Activated CD4-positive, alpha-beta T cell treated with anti-CD3 and anti-CD28 coated beads, Interleukin-2, amount 50 U/mL, for 4 hours (primary cell): ENCODE data around the gene TMBIM1.

Experiments used
- DNase-seq, 2 experiments: peaks; one replicate each; pipeline ENCODE4 v3.0.0-alpha.2; 2020

TMBIM1 gene

GRCh38 chr2:218253232-218253625 lies 39.1 kb downstream of the TMBIM1 start:
- no peak for DNase-seq

- DNase-seq: no peak
Measured at GRCh38 chr2:218252509-218253231, 39.6 kb downstream of the TMBIM1 start.

GRCh38 chr2:218249691-218250090 lies 42.6 kb downstream of the TMBIM1 start:
- DNase-seq: no peak

DNA sequence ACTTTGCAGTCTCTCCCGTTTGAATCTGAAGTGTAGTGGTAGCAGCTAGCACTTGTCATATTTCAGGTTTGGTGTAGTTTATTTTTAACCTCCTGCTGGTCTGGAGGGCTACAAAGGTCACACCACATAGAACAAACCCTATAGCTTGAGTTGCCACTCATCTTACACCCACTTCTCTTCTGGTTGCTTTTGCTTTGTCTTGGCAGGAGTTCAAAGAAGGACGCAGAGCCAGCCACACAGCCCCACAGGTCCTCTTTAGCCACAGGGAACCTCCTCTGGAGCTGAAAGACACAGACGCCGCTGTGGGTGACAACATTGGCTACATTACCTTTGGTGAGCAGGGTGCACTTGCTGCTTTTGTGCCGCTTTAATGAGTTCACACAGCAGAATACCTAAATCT lies 47.1 kb downstream of the TMBIM1 start:
- DNase-seq: no peak

DNA sequence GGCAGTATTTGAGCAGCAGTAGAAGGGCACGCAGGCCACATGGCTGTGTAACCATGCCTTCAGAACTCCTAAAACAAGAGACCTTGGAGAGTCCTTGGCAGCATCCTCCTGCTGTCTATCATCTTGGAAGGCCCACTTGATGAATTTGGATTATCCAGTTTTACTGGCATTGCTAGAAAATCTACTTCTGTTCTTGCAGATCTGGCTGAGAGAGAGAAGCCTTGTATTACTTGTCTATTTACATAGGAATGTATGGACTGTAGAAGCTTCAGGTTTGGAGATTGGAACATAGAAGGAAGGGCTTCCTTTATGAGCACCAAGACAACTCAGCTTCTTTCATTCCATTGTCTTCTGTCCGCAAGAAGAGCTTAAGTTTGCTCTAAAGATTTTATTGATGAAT lies 47.6 kb downstream of the TMBIM1 start:
- DNase-seq: no peak

DNA sequence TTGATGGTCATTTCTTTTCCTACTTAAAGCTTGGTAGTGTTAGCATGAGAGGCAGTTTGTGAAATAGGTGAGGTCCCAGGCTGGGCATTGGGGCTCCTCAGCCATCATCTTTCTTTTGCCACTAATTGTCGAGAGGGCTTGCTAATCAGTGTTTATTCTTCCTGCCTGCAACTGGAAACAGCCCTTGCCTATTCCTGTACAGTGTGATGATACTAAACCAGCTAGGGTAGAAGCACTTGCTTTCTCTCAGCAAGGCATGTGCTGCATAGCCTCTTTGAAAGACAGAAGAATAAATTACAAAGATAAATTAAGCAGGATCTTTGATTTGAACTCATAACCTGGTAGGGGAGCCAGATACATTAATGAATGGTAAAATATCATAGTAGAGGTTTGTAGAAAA lies 48.1 kb downstream of the TMBIM1 start:
- no peak for DNase-seq

DNA sequence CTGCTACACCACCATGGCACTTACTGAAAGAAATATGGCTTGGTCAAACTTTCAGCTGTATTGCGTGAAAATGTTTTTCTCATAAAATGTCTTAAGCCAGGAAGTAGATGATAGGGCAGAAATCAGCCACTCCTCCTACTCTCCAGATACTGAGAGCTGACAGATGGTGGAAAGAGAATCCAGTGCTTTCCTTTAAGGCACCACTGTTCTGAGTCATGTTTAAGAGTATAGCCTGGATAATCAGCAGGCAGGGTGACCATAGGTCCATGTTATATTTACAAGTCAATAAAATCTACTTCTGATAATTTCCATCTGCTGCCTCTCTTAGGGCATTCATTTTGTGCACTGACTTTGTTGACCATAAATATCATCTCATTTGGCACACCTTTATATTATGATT lies 53.4 kb downstream of the TMBIM1 start:
- DNase-seq: no peak

GRCh38 chr2:218236829-218237228 lies 55.5 kb downstream of the TMBIM1 start:
- DNase-seq: no peak

DNA sequence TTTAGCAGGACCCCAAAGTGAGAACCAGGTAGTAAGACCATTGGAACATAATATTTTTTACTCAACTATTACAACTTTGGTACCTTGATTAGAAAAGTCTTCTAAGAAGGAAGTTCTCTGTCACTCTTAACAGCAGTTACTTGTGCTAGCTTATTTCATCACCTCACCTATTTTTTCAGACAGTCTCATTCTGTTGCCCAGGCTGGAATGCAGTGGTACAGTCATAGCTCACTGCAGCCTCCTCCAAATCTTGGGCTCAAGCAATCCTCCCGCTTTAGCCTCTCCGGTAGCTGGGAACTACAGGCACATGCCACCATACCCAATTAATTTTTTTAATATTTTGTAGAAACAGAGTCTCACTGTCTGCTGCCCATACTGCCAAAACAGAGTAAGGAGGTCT lies 57.3 kb downstream of the TMBIM1 start:
- DNase-seq: no peak

DNA sequence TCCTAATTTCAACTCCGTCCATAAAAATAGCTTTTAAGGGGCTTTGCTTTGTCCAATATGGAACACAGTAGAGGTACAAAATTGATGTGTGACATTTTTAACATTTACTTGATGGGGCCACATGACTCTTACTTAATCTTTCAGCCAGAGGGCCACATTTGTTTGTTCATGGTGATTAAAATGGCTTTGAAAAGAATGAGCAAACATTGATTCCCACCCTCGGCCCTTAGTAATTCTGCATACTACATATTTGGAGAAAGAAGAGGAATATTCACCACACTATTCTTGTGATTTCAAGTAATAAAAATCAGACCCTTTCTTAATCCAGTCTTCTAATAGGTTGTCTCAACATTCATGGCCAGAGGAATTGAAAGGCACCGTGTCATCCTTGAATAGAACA lies 57.8 kb downstream of the TMBIM1 start:
- DNase-seq: no peak

DNA sequence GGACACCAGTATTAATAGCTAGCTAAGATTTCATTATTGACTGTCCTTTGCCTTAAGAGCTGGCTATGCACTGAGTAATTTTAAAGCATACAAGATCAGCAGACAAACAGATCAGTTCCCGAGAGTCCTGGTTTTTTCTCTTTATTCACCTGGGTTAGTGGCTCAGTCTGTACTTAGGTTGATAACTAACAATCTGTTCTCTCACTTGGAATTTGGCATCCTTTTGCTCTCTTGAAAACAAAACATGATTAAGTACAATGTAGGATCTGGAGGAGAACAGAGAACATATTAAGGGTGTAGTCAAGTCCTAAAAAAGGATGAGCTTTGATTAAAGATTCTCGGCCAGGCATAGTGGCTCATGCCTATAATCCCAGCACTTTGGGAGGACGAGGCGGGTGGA lies 58.8 kb downstream of the TMBIM1 start:
- no peak for DNase-seq

DNA sequence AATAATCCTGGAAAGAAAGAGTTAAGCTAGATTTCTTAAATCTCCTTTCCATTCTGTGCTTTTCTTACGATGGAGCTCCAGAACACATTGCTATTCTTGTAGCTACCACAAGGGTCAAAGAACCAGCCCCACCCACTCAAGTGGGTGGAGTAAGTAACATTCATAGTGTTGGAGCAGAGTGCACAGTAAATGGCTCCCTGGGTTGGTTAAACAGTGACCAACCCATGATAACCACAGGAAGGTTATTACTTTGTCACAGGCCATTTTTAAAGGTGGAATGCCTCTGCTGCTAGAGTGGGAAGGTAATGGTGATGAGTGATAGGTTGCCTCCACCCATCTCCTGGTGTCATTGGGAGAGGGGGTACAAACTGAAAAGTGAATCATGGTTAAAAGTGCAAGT lies 61.4 kb downstream of the TMBIM1 start:
- DNase-seq: no peak

DNA sequence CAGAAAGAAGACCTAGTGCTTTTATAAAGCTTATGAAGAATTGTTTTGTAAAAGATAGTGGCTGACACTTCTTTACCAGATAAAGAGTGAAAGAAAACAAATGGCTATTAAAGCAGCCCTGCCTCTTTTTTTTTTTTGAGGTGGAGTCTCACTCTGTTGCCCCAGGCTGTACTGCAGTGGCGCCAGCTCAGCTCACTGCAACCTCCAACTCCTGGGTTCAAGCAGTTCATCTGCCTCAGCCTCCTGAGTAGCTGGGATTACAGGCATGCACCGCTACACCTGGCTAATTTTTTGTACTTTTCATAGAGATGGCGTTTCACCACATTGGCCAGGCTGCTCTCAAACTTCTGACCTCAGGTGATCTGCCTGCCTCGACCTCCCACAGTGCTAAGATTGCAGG lies 62.5 kb downstream of the TMBIM1 start:
- no peak for DNase-seq

- peak in 1 of 2 experiments; percentile 19 for DNase-seq
Measured at GRCh38 chr2:218229239-218229638, 63.1 kb downstream of the TMBIM1 start.

- DNase-seq: no peak
Measured at GRCh38 chr2:218228366-218229090, 63.8 kb downstream of the TMBIM1 start.

GRCh38 chr2:218226903-218227302 lies 65.4 kb downstream of the TMBIM1 start:
- no peak for DNase-seq
